ENCODE data around the gene C3orf22.

DNA sequence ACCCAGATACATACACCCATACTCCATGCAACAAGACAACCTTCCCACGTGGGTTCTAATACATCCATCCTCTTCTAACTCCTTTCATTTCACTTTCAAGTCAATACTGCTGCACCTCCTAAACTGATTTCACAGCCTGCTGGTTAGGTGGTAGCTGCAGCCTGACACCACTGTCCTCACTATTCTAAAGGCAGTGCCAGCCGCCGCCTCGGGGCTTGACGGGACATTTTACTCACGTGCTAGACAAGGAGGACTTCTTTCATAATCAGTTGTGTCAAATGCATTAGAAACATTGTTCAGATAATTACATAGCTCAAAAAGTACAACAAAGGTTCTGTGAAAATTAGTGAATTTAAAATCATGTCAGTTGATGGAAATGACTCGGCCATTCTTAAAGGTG, 47.4 kb downstream of the C3orf22 start:
- TF ChIP-seq YY1 (tag by site-specific recombination; IDR thresholded peaks at IDR 0.05) (no peak), ZNF670 (tag by site-specific recombination; IDR thresholded peaks at IDR 0.05; ENCODE audit: low read depth) (no peak), CTCF (tag by site-specific recombination; IDR thresholded peaks at IDR 0.05) (no peak), ZNF560 (tag by site-specific recombination; IDR thresholded peaks at IDR 0.05; ENCODE audit: borderline replicate concordance) (no peak)
- TF ChIP-seq, protein P1, sequence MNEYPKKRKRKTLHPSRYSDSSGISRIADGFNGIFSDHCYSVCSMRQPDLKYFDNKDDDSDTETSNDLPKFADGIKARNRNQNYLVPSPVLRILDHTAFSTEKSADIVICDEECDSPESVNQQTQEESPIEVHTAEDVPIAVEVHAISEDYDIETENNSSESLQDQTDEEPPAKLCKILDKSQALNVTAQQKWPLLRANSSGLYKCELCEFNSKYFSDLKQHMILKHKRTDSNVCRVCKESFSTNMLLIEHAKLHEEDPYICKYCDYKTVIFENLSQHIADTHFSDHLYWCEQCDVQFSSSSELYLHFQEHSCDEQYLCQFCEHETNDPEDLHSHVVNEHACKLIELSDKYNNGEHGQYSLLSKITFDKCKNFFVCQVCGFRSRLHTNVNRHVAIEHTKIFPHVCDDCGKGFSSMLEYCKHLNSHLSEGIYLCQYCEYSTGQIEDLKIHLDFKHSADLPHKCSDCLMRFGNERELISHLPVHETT (tag by site-specific recombination; IDR thresholded peaks at IDR 0.05), result no peak
